ENCODE results near the gene ERC2.

The ERC2 gene

DNA sequence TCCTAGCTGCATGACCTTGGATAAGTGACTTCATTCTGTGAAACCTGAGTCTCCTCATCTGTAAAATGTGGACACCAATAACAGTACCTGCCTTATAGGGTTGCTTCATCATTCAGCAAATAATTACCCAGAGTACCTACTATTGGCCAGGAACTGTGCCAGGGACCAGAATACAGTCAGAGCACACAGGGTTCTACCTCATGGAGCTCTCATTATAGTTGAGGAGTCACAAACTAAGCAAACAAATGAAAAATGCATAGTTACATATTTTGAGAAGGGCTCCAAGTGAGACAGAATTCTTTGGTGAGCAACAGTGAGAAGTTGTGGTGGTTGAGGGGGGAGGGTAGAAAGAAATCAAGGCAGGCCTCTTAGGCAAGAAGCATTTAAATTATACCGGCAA is 672.5 kb downstream of the ERC2 start:
- TF ChIP-seq CTCF (IDR thresholded peaks at IDR 0.05; ENCODE audit: unreplicated experiment in 3 of 3): no peak
- H3K4me3 Mint-ChIP-seq: no peak overlapping the region
- H3K27me3 Mint-ChIP-seq (ENCODE audit: low read depth): no peaks in the 10 kb centered on the region
- no peak overlapping the region for H3K27ac Mint-ChIP-seq
- H3K9me3 Mint-ChIP-seq: peaks cover 4% of the 10 kb centered on the region
- peaks cover 8% of the 10 kb centered on the region for H3K4me1 Mint-ChIP-seq
- peaks cover 4% of the 10 kb centered on the region for H3K36me3 Mint-ChIP-seq (ENCODE audit: low read depth)

DNA sequence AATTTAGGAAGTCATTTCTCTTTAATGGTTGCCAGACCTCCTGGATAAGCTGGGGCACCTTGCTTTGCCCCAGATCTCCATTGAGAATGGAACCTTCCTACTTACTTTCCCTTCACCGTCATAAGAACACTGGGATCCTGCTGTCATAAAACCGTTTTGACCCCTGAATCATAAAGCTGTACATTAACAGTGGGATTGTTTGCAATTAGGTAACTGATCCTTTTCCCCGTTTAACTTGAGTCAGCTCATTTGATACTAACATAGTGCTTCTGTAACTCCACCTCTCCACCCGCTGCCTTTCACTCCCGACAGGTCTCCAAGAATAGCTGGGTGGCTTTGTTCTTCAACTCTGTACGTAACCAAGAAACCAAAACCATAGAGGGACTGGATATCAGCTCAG is 673.0 kb downstream of the ERC2 start:
- Mint-ChIP-seq H3K4me1 (peaks cover 8% of the 10 kb centered on the region), H3K27ac (no peak overlapping the region), H3K4me3 (no peak overlapping the region), H3K9me3 (peaks cover 4% of the 10 kb centered on the region), H3K27me3 (ENCODE audit: low read depth) (no peaks in the 10 kb centered on the region), H3K36me3 (ENCODE audit: low read depth) (peaks cover 4% of the 10 kb centered on the region)
- no peak for TF ChIP-seq CTCF (IDR thresholded peaks at IDR 0.05; ENCODE audit: unreplicated experiment in 3 of 3)

DNA sequence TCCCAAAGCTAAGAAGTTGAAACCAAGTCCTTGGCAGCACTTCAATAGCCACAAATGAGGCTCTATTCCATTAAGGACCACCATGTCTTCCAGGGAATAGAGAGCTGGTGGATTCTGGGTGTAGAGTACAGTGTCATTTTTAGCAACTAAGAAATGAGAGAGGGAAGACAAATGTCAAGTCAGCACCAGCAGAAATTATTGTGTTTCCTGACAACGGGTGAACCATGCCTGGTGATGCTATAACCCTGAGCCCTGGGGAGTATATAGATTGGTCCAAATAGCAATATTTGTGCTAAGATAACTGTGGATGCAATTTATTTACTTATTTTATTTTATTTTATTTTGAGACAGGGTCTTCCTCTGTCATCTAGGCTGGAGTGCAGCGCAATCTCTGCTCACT is 675.5 kb downstream of the ERC2 start:
- Mint-ChIP-seq H3K27me3 (ENCODE audit: low read depth) (no peaks in the 10 kb centered on the region), H3K4me3 (no peak overlapping the region), H3K4me1 (peaks cover 8% of the 10 kb centered on the region), H3K27ac (no peak overlapping the region), H3K9me3 (peaks cover under 1% of the 10 kb centered on the region), H3K36me3 (ENCODE audit: low read depth) (peaks cover under 1% of the 10 kb centered on the region)
- no peak for TF ChIP-seq CTCF (IDR thresholded peaks at IDR 0.05; ENCODE audit: unreplicated experiment in 3 of 3)

GRCh38 chr3:55792009-55792408 is 676.3 kb downstream of the ERC2 start:
- H3K27ac Mint-ChIP-seq: peak overlapping the region in 1 of 3 experiments; percentile 70
- H3K4me3 Mint-ChIP-seq: no peak overlapping the region
- H3K27me3 Mint-ChIP-seq (ENCODE audit: low read depth): no peaks in the 10 kb centered on the region
- TF ChIP-seq CTCF (IDR thresholded peaks at IDR 0.05; ENCODE audit: unreplicated experiment in 3 of 3): no peak
- no peaks in the 10 kb centered on the region for H3K36me3 Mint-ChIP-seq (ENCODE audit: low read depth)
- peaks cover 8% of the 10 kb centered on the region for H3K4me1 Mint-ChIP-seq
- no peaks in the 10 kb centered on the region for H3K9me3 Mint-ChIP-seq

GRCh38 chr3:55790596-55791350 is 677.5 kb downstream of the ERC2 start:
- no peaks in the 10 kb centered on the region for H3K36me3 Mint-ChIP-seq (ENCODE audit: low read depth)
- H3K4me3 Mint-ChIP-seq: no peak overlapping the region
- H3K27ac Mint-ChIP-seq: peak overlapping the region in 1 of 3 experiments; percentile 19
- peaks cover 4% of the 10 kb centered on the region for H3K4me1 Mint-ChIP-seq
- no peaks in the 10 kb centered on the region for H3K9me3 Mint-ChIP-seq
- TF ChIP-seq CTCF (IDR thresholded peaks at IDR 0.05; ENCODE audit: unreplicated experiment in 3 of 3): no peak
- no peaks in the 10 kb centered on the region for H3K27me3 Mint-ChIP-seq (ENCODE audit: low read depth)

DNA sequence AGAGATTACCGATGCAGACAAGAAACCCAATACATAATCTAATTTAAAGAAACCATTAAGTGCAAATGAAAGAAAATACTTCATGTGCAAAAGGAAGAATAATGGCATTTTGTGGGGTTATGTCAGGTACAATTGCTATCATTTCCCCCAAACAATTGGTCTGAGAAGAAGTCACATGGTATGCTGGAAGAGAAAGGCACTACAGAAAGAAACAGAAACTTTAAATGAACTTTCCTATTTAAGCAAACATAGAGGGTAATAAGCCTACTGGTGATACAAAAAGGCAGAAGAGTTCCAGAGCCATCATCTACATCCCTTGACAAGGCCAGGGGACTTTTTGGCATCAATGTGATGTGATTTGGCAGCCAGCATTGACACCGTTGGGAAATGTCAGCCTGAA is 678.8 kb downstream of the ERC2 start:
- Mint-ChIP-seq H3K9me3 (no peaks in the 10 kb centered on the region), H3K27me3 (ENCODE audit: low read depth) (no peaks in the 10 kb centered on the region), H3K36me3 (ENCODE audit: low read depth) (no peaks in the 10 kb centered on the region), H3K4me3 (no peak overlapping the region), H3K27ac (no peak overlapping the region), H3K4me1 (no peaks in the 10 kb centered on the region)
- no peak for TF ChIP-seq CTCF (IDR thresholded peaks at IDR 0.05; ENCODE audit: unreplicated experiment in 3 of 3)
